H9 (cell line): Measurements from ENCODE around the gene LIM2. TPM values are rescaled to one million over a fixed set of nuclear protein-coding genes. Genes with fewer than 3 reads are reported as not detected.

ENCODE experiments used
- DNase-seq: peaks from one replicate; pipeline ENCODE4 v3.0.0-alpha.2; 2017
- H2AFZ ChIP-seq: one replicate; pipeline ENCODE4 v1.6.1; 2013; ENCODE audit warnings: mild to moderate bottlenecking, low read length, control low read depth, moderate library complexity
- H2AK5ac ChIP-seq: 2 replicates; pipeline ENCODE4 v1.6.1; 2013; ENCODE audit warnings: low read length, control low read depth, mixed read lengths; ENCODE audit not compliant: insufficient read length
- H2BK120ac ChIP-seq: one replicate; pipeline ENCODE4 v1.6.1; 2013; ENCODE audit warnings: low read depth, mild to moderate bottlenecking, low read length, control low read depth, inconsistent platforms; ENCODE audit not compliant: poor library complexity, severe bottlenecking
- H2BK12ac ChIP-seq: 2 replicates; pipeline ENCODE4 v1.6.1; 2013; ENCODE audit warnings: low read length, control low read depth, mixed read lengths, low read depth; ENCODE audit not compliant: insufficient read length
- H2BK15ac ChIP-seq: 2 replicates; pipeline ENCODE4 v1.6.1; 2013; ENCODE audit warnings: low read depth, low read length, control low read depth
- H2BK20ac ChIP-seq: one replicate; pipeline ENCODE4 v1.6.1; 2013; ENCODE audit warnings: low read depth, mild to moderate bottlenecking, low read length, control low read depth, inconsistent platforms; ENCODE audit not compliant: poor library complexity, severe bottlenecking
- H2BK5ac ChIP-seq: 2 replicates; pipeline ENCODE4 v1.6.1; 2013; ENCODE audit warnings: low read length, control low read depth, mixed read lengths; ENCODE audit not compliant: insufficient read length
- H3K14ac ChIP-seq: 2 replicates; pipeline ENCODE4 v1.6.1; 2013; ENCODE audit warnings: low read length, control low read depth; ENCODE audit not compliant: insufficient read depth
- H3K18ac ChIP-seq: 2 replicates; pipeline ENCODE4 v1.6.1; 2013; ENCODE audit warnings: low read depth, mild to moderate bottlenecking, mixed read lengths, low read length, control low read depth; ENCODE audit not compliant: insufficient read length
- H3K23ac ChIP-seq: 2 replicates; pipeline ENCODE4 v1.6.1; 2013; ENCODE audit warnings: low read length, control low read depth, mixed read lengths, low read depth; ENCODE audit not compliant: insufficient read length
- H3K23me2 ChIP-seq: 2 replicates; pipeline ENCODE4 v1.6.1; 2013; ENCODE audit warnings: low read depth, mild to moderate bottlenecking, mixed read lengths, low read length, control low read depth; ENCODE audit not compliant: insufficient read length, poor library complexity, severe bottlenecking
- H3K27ac ChIP-seq: 2 replicates; pipeline ENCODE4 v1.5.1; 2013; ENCODE audit warnings: low read length, control low read depth, mixed read lengths, low read depth; ENCODE audit not compliant: insufficient read length
- H3K27me3 ChIP-seq: 2 replicates; pipeline ENCODE4 v1.6.1; 2013; ENCODE audit warnings: low read length, control low read depth, inconsistent platforms; ENCODE audit not compliant: insufficient read depth
- H3K4ac ChIP-seq: 2 replicates; pipeline ENCODE4 v1.6.1; 2013; ENCODE audit warnings: low read depth, mild to moderate bottlenecking, control low read depth, inconsistent platforms, low read length, moderate library complexity
- H3K4me1 ChIP-seq: 2 replicates; pipeline ENCODE4 v1.6.1; 2013; ENCODE audit warnings: low read length, control low read depth, inconsistent platforms; ENCODE audit not compliant: insufficient read depth
- H3K4me2 ChIP-seq: 2 replicates; pipeline ENCODE4 v1.6.1; 2013; ENCODE audit warnings: low read length, control low read depth, mixed read lengths; ENCODE audit not compliant: insufficient read length, insufficient read depth
- H3K56ac ChIP-seq: 2 replicates; pipeline ENCODE4 v1.6.1; 2013; ENCODE audit warnings: low read depth, mild to moderate bottlenecking, mixed read lengths, low read length, control low read depth; ENCODE audit not compliant: insufficient read length
- H3K79me1 ChIP-seq: 2 replicates; pipeline ENCODE4 v1.6.1; 2013; ENCODE audit warnings: low read depth, mild to moderate bottlenecking, moderate library complexity, low read length, control low read depth, inconsistent platforms; ENCODE audit not compliant: insufficient read depth, poor library complexity, severe bottlenecking
- H3K79me2 ChIP-seq: 2 replicates; pipeline ENCODE4 v1.6.1; 2013; ENCODE audit warnings: low read length, control low read depth, inconsistent platforms; ENCODE audit not compliant: insufficient read depth
- H3K9ac ChIP-seq: 2 replicates; pipeline ENCODE4 v1.6.1; 2013; ENCODE audit warnings: low read length, control low read depth, mixed read lengths; ENCODE audit not compliant: insufficient read length; ENCODE audit errors: extremely low read depth
- H3K9me3 ChIP-seq: one replicate; pipeline ENCODE4 v1.6.1; 2013; ENCODE audit warnings: low read depth, low read length, inconsistent platforms; ENCODE audit not compliant: control insufficient read depth
- H3T11ph ChIP-seq: one replicate; pipeline ENCODE4 v1.6.1; 2013; ENCODE audit warnings: mild to moderate bottlenecking, low read length, control low read depth, inconsistent platforms
- H4K20me1 ChIP-seq: one replicate; pipeline ENCODE4 v1.6.1; 2013; ENCODE audit not compliant: control insufficient read depth, insufficient read length, insufficient read depth
- H4K5ac ChIP-seq: 2 replicates; pipeline ENCODE4 v1.6.1; 2013; ENCODE audit warnings: low read depth, mild to moderate bottlenecking, mixed read lengths, low read length, control low read depth; ENCODE audit not compliant: insufficient read length
- H4K8ac ChIP-seq: replicated peaks from 2 replicates; pipeline ENCODE4 v1.6.1; 2013; ENCODE audit warnings: low read length, control low read depth, mixed read lengths, low read depth; ENCODE audit not compliant: insufficient read length
- H4K91ac ChIP-seq: 2 replicates; pipeline ENCODE4 v1.6.1; 2013; ENCODE audit warnings: low read depth, mild to moderate bottlenecking, moderate library complexity, mixed read lengths, low read length, control low read depth; ENCODE audit not compliant: insufficient read length
- H3K27ac Mint-ChIP-seq, 3 experiments: 2 replicates in 2 of 3; 3 replicates in 1 of 3; pipeline ENCODE4 v1.8.0; 2020 to 2021; ENCODE audit warnings: mixed read lengths in 3 of 3, mild to moderate bottlenecking in 1 of 3, moderate library complexity in 1 of 3
- H3K27me3 Mint-ChIP-seq: 2 replicates; pipeline ENCODE4 v1.8.0; 2021; ENCODE audit warnings: low read depth, mild to moderate bottlenecking, moderate library complexity, mixed read lengths
- H3K36me3 Mint-ChIP-seq, 3 experiments: 2 replicates in 2 of 3; 3 replicates in 1 of 3; pipeline ENCODE4 v1.8.0; 2020 to 2021; ENCODE audit warnings: low read depth in 3 of 3, mixed read lengths in 3 of 3; ENCODE audit not compliant: insufficient read depth in 1 of 3
- H3K4me1 Mint-ChIP-seq, 2 experiments: 2 replicates each; pipeline ENCODE4 v1.8.0; 2020; ENCODE audit warnings: mixed read lengths in 2 of 2
- H3K4me3 Mint-ChIP-seq, 2 experiments: 2 replicates in 1 of 2; 3 replicates in 1 of 2; pipeline ENCODE4 v1.8.0; 2020 to 2021; ENCODE audit warnings: mild to moderate bottlenecking in 2 of 2, mixed read lengths in 2 of 2, moderate library complexity in 1 of 2
- H3K9me3 Mint-ChIP-seq, 2 experiments: 2 replicates in 1 of 2; 3 replicates in 1 of 2; pipeline ENCODE4 v1.8.0; 2020; ENCODE audit warnings: mild to moderate bottlenecking in 2 of 2, mixed read lengths in 2 of 2, moderate library complexity in 1 of 2
- WGBS: extraction: QIAGEN DNeasy Blood & Tissue Kit; methylation state at CpG from one replicate; pipeline ENCODE4 v1.1.7; 2013; ENCODE audit warnings: missing lambda C conversion rate, low lambda C conversion rate, mixed read lengths; ENCODE audit not compliant: insufficient read length; ENCODE audit errors: extremely low coverage; 5-methylcytosine and 5-hydroxymethylcytosine counted together
- total RNA-seq: library from RNA; stranded (reverse); gene quantifications from 2 replicates; pipeline ENCODE4 v1.2.1, GENCODE V29; 2021
- TF ChIP-seq, protein P1 (sequence below): fragments of 200-600 bp; sonication (generic); conservative IDR thresholded peaks from 3 replicates; pipeline ENCODE4 v1.8.0; 2021; ENCODE audit warnings: antibody characterized with exemption, mild to moderate bottlenecking

The LIM2 gene
- total RNA-seq, 1 experiment from 2014 or later, result not detected

- Histone ChIP-seq H3K23me2 (no peaks in the 10 kb centered on the region), H2AK5ac (no peak overlapping the region), H3K27ac (no peak overlapping the region), H3K27me3 (no peaks in the 10 kb centered on the region), H2BK15ac (no peak overlapping the region), H3K4me2 (no peak overlapping the region), H3K23ac (no peak overlapping the region), H3T11ph (no peak overlapping the region), H2BK12ac (no peak overlapping the region), H3K4ac (no peak overlapping the region), H4K8ac (no peak overlapping the region), H3K9ac (no peak overlapping the region), H4K20me1 (no peaks in the 10 kb centered on the region), H2AFZ (no peak overlapping the region), H3K79me1 (no peaks in the 10 kb centered on the region), H3K56ac (no peak overlapping the region), H4K5ac (no peak overlapping the region), H3K9me3 (no peaks in the 10 kb centered on the region), H3K18ac (no peak overlapping the region), H3K79me2 (no peaks in the 10 kb centered on the region), H2BK5ac (no peak overlapping the region), H2BK20ac (no peak overlapping the region), H4K91ac (no peak overlapping the region), H3K4me1 (no peaks in the 10 kb centered on the region), H3K14ac (no peak overlapping the region), H2BK120ac (no peak overlapping the region)
- H3K27ac Mint-ChIP-seq, result no peak overlapping the region
- H3K27me3 Mint-ChIP-seq, result peaks cover 48% of the 10 kb centered on the region
- H3K4me1 Mint-ChIP-seq, result no peaks in the 10 kb centered on the region
- no peak overlapping the region for H3K4me3 Mint-ChIP-seq
- no peaks in the 10 kb centered on the region for H3K36me3 Mint-ChIP-seq
- TF ChIP-seq, protein P1, sequence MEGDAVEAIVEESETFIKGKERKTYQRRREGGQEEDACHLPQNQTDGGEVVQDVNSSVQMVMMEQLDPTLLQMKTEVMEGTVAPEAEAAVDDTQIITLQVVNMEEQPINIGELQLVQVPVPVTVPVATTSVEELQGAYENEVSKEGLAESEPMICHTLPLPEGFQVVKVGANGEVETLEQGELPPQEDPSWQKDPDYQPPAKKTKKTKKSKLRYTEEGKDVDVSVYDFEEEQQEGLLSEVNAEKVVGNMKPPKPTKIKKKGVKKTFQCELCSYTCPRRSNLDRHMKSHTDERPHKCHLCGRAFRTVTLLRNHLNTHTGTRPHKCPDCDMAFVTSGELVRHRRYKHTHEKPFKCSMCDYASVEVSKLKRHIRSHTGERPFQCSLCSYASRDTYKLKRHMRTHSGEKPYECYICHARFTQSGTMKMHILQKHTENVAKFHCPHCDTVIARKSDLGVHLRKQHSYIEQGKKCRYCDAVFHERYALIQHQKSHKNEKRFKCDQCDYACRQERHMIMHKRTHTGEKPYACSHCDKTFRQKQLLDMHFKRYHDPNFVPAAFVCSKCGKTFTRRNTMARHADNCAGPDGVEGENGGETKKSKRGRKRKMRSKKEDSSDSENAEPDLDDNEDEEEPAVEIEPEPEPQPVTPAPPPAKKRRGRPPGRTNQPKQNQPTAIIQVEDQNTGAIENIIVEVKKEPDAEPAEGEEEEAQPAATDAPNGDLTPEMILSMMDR, result no peak
- DNase-seq, result no peak
- no CpG with 5 or more reads among the region's 3 CpGs for WGBS
- H3K9me3 Mint-ChIP-seq, result peaks cover 0 to 38% of the 10 kb centered on the region in 2 experiments; a peak in 3 of 5 replicates
Observed at GRCh38 chr19:51430221-51430620, 42.4 kb upstream of the LIM2 start.
